Stimulated activated CD8-positive, alpha-beta memory T cell treated with anti-CD3 and anti-CD28 coated beads, Interleukin-7, amount 100 ng/mL, for 4 hours (primary cell): ENCODE measurements around the gene BOD1L1.

Source experiments
- DNase-seq, 2 donors: peaks; one replicate each; pipeline ENCODE4 v3.0.0-alpha.2; 2020; ENCODE audit warnings: low read depth in 2 of 2

BOD1L1 gene

GRCh38 chr4:13539047-13539618 is 88.4 kb downstream of the BOD1L1 start:
- no peak for DNase-seq

- no peak for DNase-seq
These were observed 89.0 kb downstream of the BOD1L1 start for GRCh38 chr4:13538427-13538973.

GRCh38 chr4:13537832-13538177 is 89.7 kb downstream of the BOD1L1 start:
- no peak for DNase-seq

- DNase-seq = no peak
These were observed 90.3 kb downstream of the BOD1L1 start for GRCh38 chr4:13537011-13537831.

GRCh38 chr4:13536607-13537006 is 90.9 kb downstream of the BOD1L1 start:
- no peak for DNase-seq

GRCh38 chr4:13535708-13536361 is 91.7 kb downstream of the BOD1L1 start:
- DNase-seq = no peak

- DNase-seq = no peak
These were observed 92.4 kb downstream of the BOD1L1 start for GRCh38 chr4:13535118-13535517.

GRCh38 chr4:13534344-13535063 is 93.0 kb downstream of the BOD1L1 start:
- DNase-seq = no peak

- no peak for DNase-seq
These were observed 93.7 kb downstream of the BOD1L1 start for GRCh38 chr4:13533670-13534343.

- DNase-seq = no peak
These were observed 95.9 kb downstream of the BOD1L1 start for GRCh38 chr4:13531625-13531998.

- DNase-seq = no peak
These were observed 96.5 kb downstream of the BOD1L1 start for GRCh38 chr4:13530823-13531624.

- no peak for DNase-seq
These were observed 98.2 kb downstream of the BOD1L1 start for GRCh38 chr4:13529128-13529919.

GRCh38 chr4:13528821-13529127 is 98.8 kb downstream of the BOD1L1 start:
- DNase-seq = no peak

GRCh38 chr4:13527981-13528820 is 99.3 kb downstream of the BOD1L1 start:
- DNase-seq = no peak

GRCh38 chr4:13527192-13527980 is 100.1 kb downstream of the BOD1L1 start:
- DNase-seq = no peak

GRCh38 chr4:13526658-13527057 is 100.9 kb downstream of the BOD1L1 start:
- DNase-seq = no peak

- no peak for DNase-seq
These were observed 101.8 kb downstream of the BOD1L1 start for GRCh38 chr4:13525606-13526281.
